CD4-positive, alpha-beta T cell treated with Interleukin-6 for 4 hours (primary cell): ENCODE data around the gene LRP1-AS.
A peak's percentile ranks its signal among the peaks of the same experiment; 100 is the strongest.

Source experiments
- DNase-seq: peaks from one replicate; pipeline ENCODE4 v3.0.0-alpha.2; 2020; ENCODE audit warnings: mixed read lengths

The LRP1-AS gene

DNA sequence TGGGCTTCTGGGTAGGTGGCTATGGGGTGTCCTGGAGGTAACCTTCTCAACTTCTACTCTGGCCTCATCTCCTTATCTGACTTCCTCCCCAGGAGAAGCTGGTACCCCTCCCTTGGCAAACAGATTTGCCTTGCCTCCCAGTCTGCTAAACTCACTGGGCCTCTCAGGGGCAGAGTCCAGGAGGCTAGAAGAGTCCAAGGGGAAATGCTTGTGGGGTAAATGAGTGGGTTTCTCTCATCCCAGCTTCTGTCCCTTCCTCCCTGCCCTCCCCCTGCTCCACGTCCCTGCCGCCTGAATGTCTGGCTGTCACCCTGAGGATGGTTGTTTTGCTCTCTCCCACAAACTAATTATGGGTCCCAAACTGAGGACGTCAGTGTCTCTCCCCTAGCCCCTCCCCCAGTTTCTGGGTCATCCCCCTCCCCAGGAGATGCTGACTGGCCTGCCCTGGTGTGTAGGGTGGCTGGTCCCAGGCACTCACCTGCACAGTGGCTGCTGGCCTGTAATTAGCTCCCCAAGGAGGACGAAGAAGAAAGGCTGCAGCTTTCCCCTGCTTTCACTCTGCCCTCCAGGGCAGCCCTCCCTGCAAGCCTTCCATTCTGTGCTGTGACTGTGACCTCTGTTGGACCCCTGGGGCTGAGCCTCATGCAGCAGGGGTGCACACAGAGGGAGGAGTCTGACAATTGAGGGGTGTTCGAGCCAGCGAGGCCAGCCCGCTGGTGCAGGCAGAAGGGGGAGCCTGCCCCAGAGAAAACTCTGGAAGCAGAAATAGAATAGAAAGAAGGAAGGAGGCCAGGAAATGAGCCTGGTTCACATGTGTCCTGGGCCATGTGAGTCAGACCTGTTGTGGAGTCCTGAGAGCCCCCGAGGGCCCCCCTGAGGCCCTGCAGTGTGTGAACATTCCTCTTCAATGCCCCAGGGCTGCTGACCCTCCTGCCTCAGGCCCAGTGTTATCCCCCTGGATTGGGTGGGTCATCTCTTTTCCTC is at the start of gene LRP1-AS:
TSS of gene LRP1-AS (minus strand) at position 659 of the 984 bp plus-strand sequence.
- no peak for DNase-seq

- DNase-seq, result no peak
Measured at GRCh38 chr12:57196956-57197355, 49.5 kb upstream of the LRP1-AS start.

DNA sequence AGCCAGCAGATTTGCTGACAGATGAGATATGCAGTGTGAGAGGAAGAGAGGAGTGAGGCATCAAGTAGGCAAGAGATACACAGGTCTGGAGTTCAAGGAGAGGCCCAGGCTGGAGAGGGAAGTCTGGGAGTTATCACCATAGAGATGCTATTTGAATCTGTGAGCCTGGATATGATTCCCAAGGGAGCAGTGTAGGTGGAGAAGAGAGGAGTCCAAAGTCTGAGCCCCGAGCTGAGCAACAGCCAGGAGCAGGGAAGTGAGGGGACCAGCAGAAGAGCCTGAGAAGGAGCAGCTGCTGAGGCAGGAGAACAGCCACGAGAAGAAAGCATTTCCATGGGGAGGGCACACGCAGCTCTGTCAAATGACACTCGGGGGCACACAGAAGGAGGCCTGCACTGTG is 49.0 kb upstream of the LRP1-AS start:
- DNase-seq, result no peak

DNA sequence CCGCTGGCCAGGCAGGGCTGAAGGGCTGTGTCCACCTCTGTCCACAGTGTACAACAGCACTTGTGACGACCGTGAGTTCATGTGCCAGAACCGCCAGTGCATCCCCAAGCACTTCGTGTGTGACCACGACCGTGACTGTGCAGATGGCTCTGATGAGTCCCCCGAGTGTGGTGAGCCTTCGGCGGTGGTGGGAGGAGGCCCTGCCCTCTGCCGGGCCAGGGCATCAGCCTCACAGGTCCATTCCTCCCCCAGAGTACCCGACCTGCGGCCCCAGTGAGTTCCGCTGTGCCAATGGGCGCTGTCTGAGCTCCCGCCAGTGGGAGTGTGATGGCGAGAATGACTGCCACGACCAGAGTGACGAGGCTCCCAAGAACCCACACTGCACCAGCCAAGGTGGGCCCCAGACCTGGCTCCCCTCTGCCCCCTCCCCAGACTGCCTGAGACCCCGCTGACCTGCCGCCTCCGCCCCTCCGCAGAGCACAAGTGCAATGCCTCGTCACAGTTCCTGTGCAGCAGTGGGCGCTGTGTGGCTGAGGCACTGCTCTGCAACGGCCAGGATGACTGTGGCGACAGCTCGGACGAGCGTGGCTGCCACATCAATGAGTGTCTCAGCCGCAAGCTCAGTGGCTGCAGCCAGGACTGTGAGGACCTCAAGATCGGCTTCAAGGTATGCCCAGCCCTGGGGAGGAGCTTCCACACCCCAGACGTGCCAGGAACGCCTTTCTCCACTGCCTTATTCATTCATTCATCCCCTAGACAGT is 48.4 kb upstream of the LRP1-AS start:
- DNase-seq, result no peak

GRCh38 chr12:57195186-57195585 is 47.8 kb upstream of the LRP1-AS start:
- no peak for DNase-seq

GRCh38 chr12:57194253-57194652 is 46.8 kb upstream of the LRP1-AS start:
- DNase-seq, result no peak

DNA sequence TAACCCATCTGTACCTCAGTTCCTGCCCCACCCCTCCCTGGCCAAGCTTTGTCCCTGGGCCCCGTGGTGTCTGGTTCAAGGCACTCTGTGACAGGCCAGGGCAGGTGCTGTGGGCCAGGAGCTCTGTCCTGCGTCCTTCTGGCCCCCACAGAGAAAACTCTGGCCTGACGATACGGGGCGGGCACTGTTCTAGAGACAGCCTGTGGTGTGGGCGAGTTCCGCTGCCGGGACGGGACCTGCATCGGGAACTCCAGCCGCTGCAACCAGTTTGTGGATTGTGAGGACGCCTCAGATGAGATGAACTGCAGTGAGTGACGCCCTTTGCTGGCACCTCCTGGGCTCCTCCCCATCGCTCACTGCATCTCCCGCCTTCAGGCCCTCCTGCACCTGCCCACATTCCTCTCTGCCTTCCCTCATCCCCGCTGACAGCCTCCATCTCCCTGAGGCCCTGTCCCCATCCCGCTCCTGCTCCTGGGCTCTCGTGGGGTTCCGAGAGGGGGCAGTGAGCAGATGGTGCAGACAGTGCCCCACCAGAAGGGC is 46.4 kb upstream of the LRP1-AS start:
- DNase-seq, result no peak

DNA sequence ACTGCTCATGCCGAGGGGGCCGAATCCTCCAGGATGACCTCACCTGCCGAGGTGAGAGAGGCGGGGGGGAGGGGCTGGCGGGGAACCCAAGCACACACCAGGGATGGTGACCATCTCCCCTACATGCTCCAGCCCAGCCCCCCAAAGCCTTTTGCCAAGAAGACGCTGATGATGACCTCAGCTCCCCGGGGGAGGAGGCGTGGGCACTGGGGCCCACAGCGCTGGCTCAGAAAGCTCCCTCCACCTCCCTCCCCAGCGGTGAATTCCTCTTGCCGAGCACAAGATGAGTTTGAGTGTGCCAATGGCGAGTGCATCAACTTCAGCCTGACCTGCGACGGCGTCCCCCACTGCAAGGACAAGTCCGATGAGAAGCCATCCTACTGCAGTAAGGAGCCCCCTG is 45.5 kb upstream of the LRP1-AS start:
- no peak for DNase-seq

- DNase-seq, result no peak
Measured at GRCh38 chr12:57191410-57191809, 44.0 kb upstream of the LRP1-AS start.

GRCh38 chr12:57190821-57191220 is 43.4 kb upstream of the LRP1-AS start:
- DNase-seq, result no peak

- DNase-seq, result no peak
Measured at GRCh38 chr12:57190037-57190436, 42.6 kb upstream of the LRP1-AS start.

GRCh38 chr12:57188090-57188425 is 40.6 kb upstream of the LRP1-AS start:
- DNase-seq, result no peak

- no peak for DNase-seq
Measured at GRCh38 chr12:57187222-57188089, 40.0 kb upstream of the LRP1-AS start.

GRCh38 chr12:57185906-57186508 is 38.6 kb upstream of the LRP1-AS start:
- DNase-seq, result no peak

GRCh38 chr12:57185403-57185802 is 38.0 kb upstream of the LRP1-AS start:
- DNase-seq, result no peak

GRCh38 chr12:57183939-57184725 is 36.7 kb upstream of the LRP1-AS start:
- DNase-seq, result no peak

DNA sequence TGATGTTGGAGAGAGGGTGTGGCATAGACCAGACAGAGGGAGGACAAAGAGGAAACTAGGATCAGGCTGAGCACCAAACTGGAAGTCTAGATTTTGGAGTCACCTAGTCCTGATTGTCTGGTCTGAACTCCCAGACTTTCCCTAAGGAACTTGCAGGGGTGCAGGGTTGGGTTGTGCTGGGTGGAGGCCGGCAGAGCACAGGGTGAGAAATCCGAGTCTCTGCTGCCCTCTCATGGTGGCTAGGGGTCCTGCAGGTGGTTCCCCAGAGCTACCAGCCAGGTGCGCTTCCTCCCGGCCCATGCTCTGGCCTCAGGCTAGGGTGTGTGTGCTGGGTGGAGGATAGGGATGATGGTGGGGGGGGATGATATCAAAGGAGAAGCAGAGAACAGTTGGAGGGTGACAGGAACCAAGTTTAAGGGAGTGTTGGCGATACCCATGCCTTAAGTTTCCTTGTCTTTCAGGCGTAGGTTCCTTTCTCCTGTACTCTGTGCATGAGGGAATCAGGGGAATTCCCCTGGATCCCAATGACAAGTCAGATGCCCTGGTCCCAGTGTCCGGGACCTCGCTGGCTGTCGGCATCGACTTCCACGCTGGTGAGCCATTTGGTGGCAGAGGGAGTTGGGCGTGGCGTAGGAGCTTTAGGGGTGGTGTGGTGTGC is 35.6 kb upstream of the LRP1-AS start:
- DNase-seq, result peak; percentile 85

DNA sequence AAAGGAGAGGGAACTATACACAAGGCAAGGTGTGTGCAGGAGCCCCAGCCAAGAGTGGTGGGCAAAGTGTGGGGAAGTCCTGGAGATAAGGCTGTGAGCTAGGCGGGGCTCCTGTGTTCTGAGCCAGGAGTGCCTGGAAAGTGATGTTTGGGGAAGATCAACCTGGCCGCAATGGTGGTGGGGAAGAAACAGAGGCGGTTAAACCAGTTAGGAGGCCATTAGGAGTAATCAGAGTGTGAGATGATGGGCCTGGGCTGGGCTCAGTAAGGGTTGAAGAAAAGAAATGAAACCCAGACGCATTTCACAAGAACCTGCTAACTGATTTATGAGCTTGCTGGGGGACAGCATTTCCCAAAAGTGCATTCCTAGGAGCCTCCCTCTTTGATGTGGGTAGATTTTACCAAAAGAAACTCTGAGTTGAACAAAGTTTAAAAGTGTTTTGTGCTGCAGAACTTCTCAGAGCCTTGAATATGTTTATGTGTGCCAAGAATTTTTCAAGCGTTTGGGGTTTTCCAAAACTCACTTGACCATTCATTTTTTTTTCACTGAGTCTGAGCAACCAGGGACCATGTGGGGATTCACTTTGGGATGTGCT is 34.2 kb upstream of the LRP1-AS start:
- no peak for DNase-seq

DNA sequence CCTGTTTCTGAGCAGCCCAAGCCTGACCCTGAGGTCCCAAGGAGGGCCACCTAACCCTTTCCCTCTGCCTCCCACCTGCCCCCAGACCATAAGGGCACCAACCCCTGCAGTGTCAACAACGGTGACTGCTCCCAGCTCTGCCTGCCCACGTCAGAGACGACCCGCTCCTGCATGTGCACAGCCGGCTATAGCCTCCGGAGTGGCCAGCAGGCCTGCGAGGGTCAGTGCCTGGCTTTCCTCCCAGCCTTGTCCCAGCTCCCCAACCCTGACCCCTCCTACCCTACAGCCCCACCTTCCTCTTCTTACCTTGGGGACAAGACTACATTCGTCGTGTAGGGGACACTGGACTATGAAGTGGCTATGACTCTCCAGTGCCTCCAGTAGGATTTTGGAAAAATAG is 33.7 kb upstream of the LRP1-AS start:
- DNase-seq, result no peak

DNA sequence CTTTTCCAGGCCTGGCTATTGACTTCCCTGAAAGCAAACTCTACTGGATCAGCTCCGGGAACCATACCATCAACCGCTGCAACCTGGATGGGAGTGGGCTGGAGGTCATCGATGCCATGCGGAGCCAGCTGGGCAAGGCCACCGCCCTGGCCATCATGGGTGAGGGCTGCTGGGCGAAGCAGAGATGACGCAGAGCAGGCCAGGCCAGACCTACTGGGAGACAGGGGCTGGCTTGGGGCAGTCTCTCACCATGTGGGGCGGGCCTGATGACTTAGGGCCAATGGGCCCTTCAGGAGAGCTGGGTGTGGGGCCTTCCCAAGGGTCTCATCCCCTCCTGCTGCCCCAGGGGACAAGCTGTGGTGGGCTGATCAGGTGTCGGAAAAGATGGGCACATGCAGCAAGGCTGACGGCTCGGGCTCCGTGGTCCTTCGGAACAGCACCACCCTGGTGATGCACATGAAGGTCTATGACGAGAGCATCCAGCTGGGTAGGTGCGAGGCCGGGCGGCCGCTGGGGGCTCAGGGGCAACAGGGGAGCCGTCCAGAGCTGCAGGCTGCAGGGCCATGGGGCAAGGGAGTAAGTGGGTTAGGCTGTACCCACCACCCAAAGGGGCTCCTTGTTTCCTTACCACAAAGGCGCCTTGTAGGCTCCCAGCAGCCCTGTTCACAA is 33.0 kb upstream of the LRP1-AS start:
- DNase-seq, result no peak
